ENCODE measurements around the gene SND1.

DNA sequence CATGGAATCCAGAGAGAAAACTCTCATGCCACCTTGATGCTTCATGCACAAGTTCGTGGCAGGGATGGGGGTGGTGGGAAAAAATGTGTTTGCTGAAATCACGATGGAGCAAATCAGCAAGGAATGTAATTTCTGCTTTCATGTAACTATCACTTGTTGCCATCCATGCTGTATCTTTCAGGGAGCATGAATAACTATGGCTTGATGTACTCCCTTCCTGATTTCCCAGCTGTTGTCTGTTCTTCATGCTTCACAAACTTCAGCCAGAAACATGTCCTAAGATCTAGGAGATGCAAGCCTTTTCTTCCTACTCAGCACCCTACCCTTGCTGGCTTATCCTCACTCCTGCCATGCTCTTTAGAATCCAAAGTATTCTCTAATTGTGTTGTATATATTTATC lies 315.3 kb downstream of the SND1 start:
- TF ChIP-seq CTCF (IDR thresholded peaks at IDR 0.05; ENCODE audit: insufficient read depth, low read length), result no peak
- TF ChIP-seq, protein P1, sequence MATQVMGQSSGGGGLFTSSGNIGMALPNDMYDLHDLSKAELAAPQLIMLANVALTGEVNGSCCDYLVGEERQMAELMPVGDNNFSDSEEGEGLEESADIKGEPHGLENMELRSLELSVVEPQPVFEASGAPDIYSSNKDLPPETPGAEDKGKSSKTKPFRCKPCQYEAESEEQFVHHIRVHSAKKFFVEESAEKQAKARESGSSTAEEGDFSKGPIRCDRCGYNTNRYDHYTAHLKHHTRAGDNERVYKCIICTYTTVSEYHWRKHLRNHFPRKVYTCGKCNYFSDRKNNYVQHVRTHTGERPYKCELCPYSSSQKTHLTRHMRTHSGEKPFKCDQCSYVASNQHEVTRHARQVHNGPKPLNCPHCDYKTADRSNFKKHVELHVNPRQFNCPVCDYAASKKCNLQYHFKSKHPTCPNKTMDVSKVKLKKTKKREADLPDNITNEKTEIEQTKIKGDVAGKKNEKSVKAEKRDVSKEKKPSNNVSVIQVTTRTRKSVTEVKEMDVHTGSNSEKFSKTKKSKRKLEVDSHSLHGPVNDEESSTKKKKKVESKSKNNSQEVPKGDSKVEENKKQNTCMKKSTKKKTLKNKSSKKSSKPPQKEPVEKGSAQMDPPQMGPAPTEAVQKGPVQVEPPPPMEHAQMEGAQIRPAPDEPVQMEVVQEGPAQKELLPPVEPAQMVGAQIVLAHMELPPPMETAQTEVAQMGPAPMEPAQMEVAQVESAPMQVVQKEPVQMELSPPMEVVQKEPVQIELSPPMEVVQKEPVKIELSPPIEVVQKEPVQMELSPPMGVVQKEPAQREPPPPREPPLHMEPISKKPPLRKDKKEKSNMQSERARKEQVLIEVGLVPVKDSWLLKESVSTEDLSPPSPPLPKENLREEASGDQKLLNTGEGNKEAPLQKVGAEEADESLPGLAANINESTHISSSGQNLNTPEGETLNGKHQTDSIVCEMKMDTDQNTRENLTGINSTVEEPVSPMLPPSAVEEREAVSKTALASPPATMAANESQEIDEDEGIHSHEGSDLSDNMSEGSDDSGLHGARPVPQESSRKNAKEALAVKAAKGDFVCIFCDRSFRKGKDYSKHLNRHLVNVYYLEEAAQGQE (IDR thresholded peaks at IDR 0.05; ENCODE audit: insufficient replicate concordance, low read depth), result no peak

Measured in HL-60 (cell line).